GM19324 (cell line): Measurements from ENCODE around the gene VPS35.

Experiments
- ATAC-seq: cut with Tn5 transposase; IDR thresholded peaks from one replicate; pipeline ENCODE4 v1.9.1; 2021; ENCODE audit warnings: mild to moderate bottlenecking, moderate library complexity; ENCODE audit not compliant: unreplicated experiment, low FRiP score

VPS35 gene

DNA sequence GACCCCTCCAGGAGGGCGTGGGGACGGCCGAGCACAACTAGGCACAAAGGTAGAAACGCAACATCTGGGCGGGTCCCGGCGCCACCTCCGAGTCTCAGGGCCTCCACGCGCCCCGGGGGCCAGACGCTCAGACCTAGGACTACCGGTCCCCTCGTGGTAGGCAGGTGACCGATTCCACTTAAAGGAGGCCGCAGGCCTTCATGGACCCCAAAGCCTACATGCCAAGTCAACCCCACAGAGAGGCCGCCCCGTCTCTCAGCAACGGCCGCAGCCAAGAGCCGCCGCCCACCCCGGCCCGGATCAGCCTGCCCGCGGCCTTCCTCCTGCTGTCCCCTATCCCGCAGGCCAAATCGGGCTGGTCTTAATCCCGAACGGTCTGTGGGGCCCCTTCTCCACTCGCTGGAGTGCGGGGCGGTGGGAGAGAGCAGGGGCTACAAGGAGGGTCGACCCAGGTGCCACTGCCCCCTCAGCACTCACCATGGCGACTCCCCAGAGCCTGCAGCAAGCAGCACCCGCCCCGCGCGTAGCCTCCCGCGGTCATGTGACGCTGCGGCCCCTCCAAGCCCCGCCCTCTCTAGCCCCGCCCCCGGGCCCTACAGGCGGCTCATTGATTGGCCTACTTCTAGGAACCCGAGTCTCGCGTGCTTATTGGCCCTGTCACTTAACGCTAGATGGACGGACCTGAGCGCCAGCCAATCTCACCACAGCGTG, at the start of gene VPS35:
TSS of gene VPS35 (minus strand) at position 525 of the 711 bp plus-strand sequence. CDS start at position 480, 45 bp downstream.
- ATAC-seq: peak; percentile 93

DNA sequence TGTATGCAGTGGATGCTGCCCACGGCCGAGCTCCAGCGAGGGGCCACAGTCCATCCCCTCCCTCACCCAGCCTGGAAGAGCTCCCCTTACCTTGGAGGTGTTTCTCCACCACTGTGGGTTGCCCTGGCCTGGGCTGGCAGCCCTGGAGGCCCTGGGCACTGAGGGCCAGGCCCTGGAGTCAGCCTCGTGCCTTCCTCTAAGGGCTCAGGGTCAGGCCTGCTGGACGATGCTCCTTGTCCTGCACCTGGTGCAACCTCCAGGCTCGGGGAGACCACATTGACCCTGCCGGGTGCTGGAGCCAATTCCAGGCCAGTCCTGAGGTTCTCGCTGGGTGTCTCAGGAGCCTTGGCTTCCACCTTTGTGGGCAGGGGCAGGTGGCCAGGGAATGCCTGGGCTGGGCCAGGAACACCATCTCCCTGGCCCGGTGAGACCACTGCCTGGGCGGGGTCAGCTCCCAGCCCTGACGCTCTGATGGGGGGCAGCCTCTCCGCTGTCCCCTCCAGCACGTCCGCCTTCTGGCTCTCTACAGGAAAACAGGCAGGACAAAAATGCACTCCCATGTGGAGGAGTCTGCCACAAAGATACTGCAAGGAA, 48.7 kb upstream of the VPS35 start:
- no peak for ATAC-seq

DNA sequence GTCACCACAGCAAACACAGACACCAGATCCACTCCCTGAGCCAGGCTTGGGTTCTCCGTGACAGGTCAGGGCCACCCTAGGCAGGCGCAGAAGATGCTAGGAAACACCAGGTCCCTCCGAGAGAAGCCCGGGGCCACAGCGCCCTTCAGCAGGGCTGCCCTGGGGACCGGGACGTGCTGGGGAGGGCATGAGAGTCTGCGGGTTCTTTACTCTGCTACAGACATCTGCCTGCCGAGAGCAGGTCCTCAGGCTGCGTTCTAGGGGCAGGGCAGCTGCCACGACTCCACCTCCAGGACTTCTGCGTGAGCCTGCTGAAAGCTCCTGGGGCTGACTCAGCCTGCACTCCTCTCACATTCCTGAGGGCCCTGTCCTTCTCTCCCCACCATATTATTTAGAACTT, 47.7 kb upstream of the VPS35 start:
- ATAC-seq: no peak

DNA sequence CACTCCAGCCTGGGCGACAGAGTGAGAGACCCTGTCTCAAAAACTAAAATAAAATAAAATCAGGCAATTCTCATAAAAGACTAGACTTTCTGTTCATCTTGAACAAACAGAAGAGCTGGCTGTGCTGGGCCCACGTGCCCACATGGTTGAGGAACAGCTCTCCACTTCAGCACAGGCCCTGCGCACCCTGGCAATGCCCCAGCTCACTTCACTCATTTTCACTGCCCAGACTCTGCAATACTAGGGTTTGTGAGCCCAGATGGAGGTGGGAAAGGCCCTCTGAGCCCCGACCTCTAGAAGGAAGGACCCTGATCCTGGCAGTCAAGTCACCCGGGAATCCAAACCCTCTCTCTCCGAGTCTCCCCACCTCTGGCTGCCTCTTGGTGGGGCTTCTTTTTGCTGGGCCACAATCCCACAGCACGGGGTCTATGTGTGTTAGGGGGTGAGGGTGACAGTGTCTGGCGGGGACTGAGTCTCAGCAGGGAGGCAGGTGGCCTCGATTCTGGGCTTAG, 44.4 kb upstream of the VPS35 start:
- ATAC-seq: no peak

DNA sequence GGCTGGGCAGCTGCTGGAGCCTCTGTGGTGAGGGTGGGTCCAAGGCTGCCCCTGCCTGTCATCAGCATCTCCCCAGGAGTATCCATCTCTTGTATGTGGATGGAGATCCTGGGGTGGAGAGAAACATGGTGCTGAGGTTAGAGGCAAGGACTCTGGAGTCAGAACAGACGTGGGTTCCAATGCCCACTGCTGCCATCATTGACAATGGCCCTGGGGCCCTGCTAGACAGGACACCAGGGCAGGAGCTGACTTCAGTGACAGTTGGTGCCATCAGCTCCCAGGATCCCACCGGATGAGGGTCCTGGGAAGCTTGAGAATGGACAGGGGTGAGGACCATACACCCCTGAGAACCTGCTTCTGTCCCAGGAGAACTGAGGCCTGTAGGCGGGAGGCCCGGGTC, 43.6 kb upstream of the VPS35 start:
- no peak for ATAC-seq

DNA sequence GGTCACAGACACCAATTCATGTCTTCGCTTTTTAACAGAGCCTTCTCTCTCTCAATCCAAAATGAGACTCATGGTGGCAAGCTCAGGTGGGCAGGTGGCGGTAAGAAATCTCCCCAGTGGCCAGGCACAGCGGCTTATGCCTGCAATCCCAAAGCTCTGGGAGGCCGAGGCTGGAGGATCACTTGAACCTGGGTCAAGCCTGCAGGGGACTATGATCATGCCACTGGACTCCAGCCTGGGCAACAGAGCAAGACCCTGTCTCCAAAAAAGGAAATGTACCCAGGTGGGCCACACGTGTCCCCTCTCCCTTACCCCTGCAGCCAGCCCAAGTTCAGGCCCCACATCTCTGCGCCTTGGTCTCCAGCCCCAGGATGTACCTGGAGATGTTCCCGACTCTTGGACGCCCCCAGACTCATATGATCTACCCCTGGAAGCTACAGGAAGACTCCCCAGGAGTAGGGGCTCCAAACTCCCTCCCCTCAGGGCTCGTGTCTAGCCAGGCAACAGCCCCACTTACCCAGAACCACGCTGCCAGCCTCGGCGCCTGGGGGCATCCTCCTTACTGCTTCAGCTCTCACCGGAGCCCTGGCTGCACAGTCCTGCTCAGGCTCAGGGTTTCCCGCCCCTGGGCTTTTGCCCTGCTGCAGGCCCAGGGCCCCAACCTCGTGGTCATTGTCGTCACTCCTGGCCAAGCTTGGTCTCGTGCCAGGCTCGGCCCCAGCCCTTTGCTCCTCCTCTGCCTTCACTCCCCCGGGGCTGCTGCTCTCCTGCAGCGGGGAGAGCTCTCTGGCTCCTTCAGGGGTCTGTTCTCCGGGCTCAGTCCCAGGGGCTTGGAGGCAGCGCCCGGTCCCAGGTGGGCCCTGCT, 42.9 kb upstream of the VPS35 start:
- ATAC-seq: no peak

DNA sequence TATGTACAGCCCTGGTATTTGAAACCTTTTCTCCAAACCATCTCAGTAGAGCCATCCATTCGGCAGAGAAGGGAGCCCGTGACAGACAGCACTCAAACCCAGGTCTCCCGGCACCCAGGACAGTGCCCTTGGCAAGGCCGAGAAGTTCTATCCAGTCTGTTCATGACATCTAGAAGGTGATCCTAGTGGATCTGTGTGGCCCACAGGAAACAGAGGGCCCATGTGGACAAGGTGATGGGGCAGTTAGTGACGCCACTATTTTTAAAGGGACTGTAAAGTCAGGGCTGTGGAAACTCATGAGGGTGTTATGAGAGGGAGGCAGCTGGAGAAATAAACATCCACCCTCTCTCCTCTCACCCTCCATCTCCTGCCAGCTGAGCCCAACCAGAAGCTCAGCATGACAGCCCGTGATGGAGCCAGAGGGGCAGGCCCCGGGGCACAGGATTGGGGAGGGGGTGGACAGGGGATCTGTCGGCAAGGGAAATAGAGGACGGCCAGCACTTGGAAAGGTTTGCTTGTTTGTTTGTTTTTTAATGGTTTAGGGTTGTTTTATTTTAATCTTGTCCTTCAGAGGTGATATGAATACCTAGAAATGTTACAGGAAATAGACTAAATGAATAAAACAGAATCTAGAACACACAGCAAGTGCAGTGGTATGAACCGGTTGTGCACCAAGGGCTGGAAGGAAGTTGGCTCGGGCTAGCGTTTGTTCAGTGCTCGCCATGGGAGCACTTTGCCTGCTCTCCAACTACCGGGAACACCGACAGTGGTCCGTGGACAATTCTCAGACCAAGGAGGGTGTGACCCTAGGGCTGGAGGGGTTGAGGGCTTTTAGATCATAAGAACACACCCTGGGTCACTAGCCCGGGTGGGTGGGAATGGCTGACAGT, 42.1 kb upstream of the VPS35 start:
- no peak for ATAC-seq

DNA sequence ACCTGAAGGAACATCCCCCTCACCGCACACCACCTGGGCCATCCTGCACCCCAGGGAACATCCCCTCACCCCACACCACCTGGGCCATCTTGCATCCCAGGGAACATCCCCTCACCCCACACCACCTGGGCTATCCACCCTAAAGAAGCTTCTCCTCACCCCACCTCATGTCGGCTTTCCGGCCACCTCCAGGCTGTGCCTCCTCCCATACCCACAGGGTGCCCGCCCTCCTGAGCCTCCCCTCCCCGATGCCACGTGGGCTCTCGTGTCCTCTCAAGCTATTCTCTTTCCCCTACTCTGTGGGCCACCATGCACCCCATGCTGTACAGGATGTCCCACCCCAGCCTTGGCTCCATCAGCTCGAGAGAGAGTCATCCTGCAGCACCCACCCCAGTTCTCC, 41.1 kb upstream of the VPS35 start:
- no peak for ATAC-seq

DNA sequence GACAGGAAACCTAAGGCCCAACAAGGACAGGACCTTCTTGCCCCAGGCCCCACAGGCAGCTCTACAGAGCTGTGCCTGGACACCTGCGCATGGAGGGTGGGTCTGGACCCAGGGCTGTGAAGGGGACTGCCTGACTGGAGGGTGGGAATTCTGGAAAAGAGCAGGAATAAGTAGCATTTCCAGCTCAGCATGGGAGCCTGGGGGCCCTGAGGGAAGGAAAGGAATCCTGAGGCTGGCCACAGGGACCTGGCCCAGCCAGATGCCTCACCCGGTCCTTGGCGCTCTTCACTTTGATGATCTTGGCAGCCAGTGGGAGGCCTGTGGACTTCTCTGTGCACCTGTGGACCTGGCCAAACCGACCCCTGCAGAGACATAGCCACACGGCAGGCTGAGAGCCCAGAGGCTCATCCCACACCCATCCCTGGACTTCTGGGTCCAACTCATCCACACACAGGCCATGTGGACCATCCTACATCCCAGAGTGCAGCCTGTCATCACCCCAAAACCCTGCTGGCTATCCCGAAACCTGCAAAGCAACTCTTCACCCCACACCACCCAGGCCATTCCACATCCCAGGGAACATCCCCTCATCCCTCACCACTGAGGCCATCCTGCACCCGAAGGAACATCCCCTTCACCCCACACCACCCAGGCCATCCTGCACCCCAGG, 40.5 kb upstream of the VPS35 start:
- ATAC-seq: no peak

DNA sequence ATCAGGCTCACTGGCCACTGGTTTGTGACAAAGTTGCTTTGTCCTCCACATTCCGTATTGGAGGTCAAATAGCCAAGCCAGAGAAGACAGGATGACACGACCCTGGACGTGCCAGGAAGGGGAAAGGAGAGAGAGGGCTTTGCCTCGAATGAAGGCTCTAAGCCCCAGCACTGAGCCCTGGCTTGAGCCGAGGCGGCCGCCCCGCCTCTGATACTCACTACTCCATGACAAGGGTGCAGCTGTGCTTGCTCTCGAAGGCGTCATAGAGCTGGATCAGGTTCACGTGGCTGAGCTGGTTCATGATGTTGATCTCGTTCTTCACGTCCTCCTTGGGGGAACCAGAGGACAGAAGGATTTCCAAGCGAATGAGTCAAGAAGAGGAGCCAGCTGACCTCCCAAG, 39.8 kb upstream of the VPS35 start:
- ATAC-seq: no peak

DNA sequence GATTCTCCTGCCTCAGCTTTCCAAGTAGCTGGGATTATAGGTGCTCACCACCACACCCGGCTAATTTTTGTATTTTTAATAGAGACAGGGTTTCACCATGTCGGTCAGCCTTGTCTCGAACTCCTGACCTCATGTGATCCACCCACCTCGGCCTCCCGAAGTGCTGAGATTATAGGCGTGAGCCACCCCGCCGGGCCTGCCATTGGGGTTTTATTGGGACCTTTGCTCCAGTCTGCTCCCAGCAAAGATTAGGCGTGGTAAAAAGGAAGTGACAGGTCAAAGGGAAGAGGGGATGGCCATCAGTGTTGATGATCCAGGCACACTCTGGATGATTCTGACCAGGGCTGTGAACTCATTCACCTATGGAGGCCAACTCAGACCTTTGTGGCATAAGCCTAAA, 38.7 kb upstream of the VPS35 start:
- no peak for ATAC-seq

DNA sequence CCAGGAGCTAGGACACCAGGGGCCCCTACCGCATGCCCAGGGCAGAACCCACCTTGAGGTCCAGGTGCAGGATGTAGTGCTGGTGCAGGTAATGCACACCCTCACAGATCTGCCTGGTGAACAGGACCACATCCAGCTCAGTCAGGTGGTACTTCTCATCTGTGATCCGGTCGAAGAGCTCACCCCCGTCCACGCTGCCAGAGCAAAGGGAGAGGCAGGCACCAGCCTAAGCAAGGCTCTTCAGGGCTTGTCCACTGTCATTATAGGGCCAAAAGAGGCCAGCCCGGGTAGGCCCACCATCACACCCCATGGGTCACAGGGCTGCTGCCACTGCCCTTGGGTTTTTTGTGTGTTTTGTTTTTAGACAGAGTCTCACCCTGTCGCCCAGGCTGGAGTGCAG, 38.2 kb upstream of the VPS35 start:
- no peak for ATAC-seq

DNA sequence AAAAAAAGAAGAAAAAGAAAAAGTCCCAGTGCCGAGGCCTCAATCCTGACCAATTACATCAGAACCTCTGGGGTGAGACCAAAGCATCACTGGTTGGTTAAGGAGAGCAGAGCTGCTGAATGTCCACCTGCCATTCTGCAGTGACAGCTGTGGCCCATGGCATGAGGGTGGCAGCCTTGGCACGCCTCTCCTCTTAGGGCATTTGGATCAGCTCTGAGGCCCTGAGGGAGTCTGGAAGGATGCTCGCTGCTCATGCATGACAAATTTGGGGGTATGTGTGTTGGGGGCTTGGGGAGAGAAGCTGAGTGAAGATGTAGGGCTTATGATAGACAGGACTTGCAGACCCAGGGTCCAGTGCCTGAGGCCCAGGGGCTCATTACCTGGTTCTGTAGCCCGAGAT, 32.9 kb upstream of the VPS35 start:
- no peak for ATAC-seq

DNA sequence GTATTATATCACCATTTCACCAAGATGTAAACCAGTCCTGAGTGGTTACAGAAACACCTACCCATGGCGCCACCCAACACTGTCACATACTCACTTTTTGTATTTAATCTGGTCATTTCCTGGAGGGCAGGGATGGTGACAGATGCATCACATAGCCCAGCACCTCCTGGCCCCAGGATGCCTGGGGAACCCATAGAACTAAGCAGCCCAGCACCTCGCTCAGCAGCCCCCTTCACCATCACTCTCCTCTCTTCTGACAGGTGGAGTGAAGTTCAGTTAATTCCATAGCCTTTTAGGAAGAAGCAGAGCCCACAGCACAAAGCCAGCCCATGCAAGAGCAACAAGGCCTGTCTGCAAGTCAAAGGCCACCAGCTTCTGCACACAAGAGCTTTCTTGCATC, 31.6 kb upstream of the VPS35 start:
- no peak for ATAC-seq

DNA sequence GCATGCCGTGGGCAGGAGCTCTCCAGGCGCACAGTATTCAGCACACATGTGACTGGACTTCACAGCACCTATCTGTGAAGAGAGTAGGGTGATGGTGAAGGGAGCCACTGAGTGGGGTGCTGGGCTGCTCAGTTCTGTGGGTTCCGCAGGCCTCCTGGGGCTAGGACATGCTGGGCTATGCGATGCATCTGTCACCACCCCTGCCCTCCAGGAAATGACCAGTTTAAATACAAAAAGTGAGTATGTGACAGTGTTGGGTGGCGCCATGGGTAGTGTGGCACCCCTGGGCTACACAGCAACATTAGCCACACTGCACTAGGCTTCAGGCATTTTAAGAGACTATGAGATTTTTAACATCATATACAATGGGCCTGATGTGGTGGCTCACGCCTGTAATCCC, 30.6 kb upstream of the VPS35 start:
- no peak for ATAC-seq

DNA sequence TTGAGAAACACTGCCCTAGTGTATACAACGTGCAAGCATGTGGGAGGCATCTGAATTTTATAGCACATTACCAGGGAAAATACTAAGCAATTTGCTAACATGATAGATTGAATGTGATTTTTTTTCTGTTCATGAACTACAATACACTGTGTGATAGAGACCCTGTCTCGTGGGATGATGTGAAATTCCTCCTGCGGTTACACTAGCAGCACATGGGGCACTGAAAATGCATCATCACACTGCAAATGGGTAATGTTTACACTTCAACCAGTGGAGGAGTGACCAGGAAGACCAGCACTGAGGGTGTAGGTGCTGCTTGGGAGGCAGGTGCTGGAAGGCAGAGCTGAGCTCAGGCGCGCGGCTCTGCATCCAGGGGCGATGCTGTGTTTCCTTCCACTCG, 29.2 kb upstream of the VPS35 start:
- no peak for ATAC-seq

DNA sequence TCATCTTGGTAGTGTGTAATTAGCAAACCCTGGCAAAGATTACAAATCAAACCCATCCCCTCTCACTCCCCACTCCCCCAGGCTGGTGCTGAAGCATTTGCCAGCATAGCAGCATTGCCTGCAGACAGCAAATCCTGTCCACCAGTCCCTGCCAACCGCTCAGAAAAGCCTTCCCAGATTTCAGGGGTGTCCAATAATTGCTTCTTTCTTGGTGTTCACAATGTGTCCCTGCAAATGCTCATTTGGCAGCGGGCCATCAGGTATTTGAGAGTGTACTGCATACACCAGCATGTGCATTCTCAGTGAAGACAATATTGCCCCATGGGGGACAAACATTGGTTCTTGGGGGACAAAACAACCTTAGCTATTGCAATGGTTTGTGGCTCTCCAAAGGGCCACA, 28.7 kb upstream of the VPS35 start:
- ATAC-seq: no peak

DNA sequence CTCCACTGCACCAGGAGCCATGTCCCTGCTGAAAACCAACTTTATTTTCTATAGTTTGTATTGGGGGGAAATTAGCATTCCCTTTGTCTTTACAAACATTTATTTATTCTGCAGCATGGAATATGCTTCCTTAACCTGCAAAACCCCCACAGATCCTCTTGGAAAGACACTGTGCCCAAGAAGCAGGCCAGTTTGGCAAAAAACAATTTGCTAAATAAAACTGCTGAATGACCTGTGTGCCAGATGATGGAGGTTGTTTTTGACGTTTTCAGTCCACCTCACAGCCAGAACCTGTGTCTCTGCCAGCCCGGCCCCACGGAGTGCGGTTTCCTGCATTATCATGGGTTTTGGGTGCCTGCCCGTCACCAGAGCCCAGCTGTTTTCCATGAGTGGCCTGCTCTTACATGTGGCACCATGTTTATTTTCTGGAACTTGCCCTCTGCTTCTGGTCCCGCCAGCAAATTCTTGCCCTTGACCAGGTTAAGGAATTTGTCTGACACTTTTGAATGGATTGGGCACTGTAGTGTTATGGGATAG, 26.9 kb upstream of the VPS35 start:
- no peak for ATAC-seq

DNA sequence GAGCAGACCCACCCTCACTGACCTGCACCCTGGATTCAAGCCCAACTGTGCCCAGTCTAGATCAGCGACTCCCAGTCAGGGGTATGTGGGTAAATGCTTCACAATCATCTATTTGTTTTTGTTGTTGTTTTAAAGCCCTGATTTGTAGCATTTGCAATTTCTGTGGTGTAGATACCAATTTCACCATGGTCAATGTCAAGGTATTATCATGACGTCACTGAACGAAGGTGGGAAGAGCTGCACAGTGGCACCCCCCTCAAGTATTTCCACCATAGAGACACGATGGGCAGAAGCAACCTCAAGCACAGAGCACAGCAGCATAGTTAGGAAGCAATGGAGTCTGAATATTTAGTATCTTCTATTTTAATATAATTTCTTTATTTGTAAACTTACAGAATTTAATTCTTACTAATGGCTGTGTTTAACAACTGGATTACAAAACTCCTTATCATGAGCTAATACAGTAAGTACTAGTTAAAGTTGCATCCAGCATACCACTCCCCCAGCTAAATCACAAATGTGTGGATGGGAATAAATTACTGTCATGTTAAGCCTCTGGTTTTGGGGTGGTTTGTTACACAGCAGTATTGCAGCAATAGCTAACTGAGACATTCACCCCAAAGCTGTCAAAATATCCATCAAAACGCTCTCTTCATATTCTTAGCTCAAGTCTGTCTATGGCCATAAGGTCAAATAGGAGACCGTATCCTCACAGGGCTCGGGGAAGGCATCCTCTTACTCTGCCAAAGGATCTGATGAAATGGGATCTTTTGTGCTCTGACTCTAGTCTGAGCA, 26.0 kb upstream of the VPS35 start:
- ATAC-seq: no peak
